ENCODE data around the gene GSTP1.

DNA sequence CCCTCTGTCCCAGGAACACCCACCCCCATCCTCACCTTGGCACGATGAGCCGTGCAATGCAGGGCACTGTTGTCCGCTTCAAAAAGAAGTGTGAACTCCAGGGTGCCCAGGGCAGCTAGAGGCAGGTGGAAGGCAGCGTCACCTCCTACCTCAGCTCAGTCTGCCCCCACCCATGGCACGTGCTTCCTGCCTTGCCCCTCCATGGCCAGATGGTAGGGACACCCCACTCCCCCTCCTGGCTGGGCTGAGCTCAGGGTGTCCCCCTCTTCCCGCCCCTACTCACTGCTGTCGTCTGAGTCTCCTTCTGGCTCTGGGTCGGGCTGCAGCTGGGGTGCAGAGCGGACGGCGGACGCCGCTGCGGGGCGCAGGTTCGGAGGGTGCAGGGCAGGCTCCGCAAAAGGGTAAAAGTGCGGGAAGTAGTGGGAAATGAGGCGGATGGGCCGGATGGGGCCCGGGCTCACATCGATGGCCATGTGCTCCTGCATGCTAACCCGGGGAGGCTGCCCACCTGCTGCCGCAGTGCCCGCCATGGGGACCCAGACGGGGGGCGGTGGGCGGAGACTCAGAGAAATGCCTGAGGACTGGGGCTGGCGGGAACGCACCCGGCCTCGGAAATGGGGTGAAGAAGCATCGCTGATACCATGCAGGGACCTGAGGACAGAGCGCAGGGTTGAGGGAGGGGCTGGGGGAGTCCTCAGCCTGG is 32.3 kb downstream of the GSTP1 start:
- TF ChIP-seq, protein P1, sequence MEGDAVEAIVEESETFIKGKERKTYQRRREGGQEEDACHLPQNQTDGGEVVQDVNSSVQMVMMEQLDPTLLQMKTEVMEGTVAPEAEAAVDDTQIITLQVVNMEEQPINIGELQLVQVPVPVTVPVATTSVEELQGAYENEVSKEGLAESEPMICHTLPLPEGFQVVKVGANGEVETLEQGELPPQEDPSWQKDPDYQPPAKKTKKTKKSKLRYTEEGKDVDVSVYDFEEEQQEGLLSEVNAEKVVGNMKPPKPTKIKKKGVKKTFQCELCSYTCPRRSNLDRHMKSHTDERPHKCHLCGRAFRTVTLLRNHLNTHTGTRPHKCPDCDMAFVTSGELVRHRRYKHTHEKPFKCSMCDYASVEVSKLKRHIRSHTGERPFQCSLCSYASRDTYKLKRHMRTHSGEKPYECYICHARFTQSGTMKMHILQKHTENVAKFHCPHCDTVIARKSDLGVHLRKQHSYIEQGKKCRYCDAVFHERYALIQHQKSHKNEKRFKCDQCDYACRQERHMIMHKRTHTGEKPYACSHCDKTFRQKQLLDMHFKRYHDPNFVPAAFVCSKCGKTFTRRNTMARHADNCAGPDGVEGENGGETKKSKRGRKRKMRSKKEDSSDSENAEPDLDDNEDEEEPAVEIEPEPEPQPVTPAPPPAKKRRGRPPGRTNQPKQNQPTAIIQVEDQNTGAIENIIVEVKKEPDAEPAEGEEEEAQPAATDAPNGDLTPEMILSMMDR (IDR thresholded peaks at IDR 0.05; ENCODE audit: insufficient read depth, low read length, poor library complexity, severe bottlenecking): no peak
- no peak for TF ChIP-seq EZH2phosphoT487 (conservative IDR thresholded peaks at IDR 0.05; ENCODE audit: low read length)

Data from SU-DHL-6 (cell line).